Liver (tissue), 9 donors: ENCODE measurements around the gene LDLRAD3. TPM values are rescaled to one million over a fixed set of nuclear protein-coding genes. Genes with fewer than 3 reads are reported as not detected.

ENCODE experiments used
- DNase-seq: peaks from one replicate; pipeline ENCODE4 v3.0.0-alpha.2; 2017; ENCODE audit warnings: low spot score
- H3K27ac ChIP-seq, 2 donors: one replicate each; pipeline ENCODE4 v1.7.0; 2013; ENCODE audit warnings: inconsistent platforms in 2 of 2, low read length in 2 of 2, control low read depth in 1 of 2, low read depth in 1 of 2, mild to moderate bottlenecking in 1 of 2
- H3K27me3 ChIP-seq, 4 donors: one replicate each; pipeline versions ENCODE4 v1.6.1 to v1.7.0; 2013; ENCODE audit warnings: low read length in 3 of 4, inconsistent platforms in 1 of 4, mild to moderate bottlenecking in 1 of 4, moderate library complexity in 1 of 4; ENCODE audit not compliant: control insufficient read depth in 4 of 4, insufficient read depth in 4 of 4
- H3K36me3 ChIP-seq, 4 donors: one replicate each; pipeline versions ENCODE4 v1.6.1 to v1.7.0; 2013; ENCODE audit warnings: low read length in 3 of 4, mild to moderate bottlenecking in 3 of 4, low read depth in 1 of 4, moderate library complexity in 1 of 4; ENCODE audit not compliant: control insufficient read depth in 4 of 4, insufficient read depth in 3 of 4
- H3K4me1 ChIP-seq, 4 donors: one replicate each; pipeline versions ENCODE4 v1.6.1 to v1.7.0; 2013; ENCODE audit warnings: low read length in 3 of 4, mild to moderate bottlenecking in 3 of 4, moderate library complexity in 1 of 4; ENCODE audit not compliant: control insufficient read depth in 4 of 4, insufficient read depth in 4 of 4
- H3K4me3 ChIP-seq, 3 donors: one replicate each; pipeline versions ENCODE4 v1.6.1 to v1.7.0; 2013; ENCODE audit warnings: low read length in 3 of 3, control low read depth in 1 of 3, low read depth in 1 of 3, mild to moderate bottlenecking in 1 of 3
- H3K9ac ChIP-seq, 2 donors: one replicate each; pipeline ENCODE4 v1.7.0; 2013; ENCODE audit warnings: low read length in 2 of 2, mild to moderate bottlenecking in 2 of 2, moderate library complexity in 2 of 2, control low read depth in 1 of 2, low read depth in 1 of 2
- H3K9me3 ChIP-seq, 4 donors: one replicate each; pipeline versions ENCODE4 v1.6.1 to v1.7.0; 2013; ENCODE audit warnings: low read length in 3 of 4; ENCODE audit not compliant: control insufficient read depth in 4 of 4
- ATF3 ChIP-seq: IDR thresholded peaks from 2 replicates; pipeline ENCODE4 v1.6.1; 2016; ENCODE audit warnings: antibody characterized with exemption
- CTCF ChIP-seq: fragments of 150-350 bp; IDR thresholded peaks from 2 replicates; pipeline ENCODE4 v1.5.1; 2017; ENCODE audit warnings: improper control_type of control experiment, low read depth, low read length; ENCODE audit not compliant: missing input control
- EGR1 ChIP-seq, 2 donors: IDR thresholded peaks; 2 replicates each; pipeline ENCODE4 v1.6.1; 2016 to 2018; ENCODE audit warnings: antibody characterized with exemption in 2 of 2, low read depth in 2 of 2
- FOXA1 ChIP-seq: IDR thresholded peaks from 2 replicates; pipeline ENCODE4 v1.6.1; 2016; ENCODE audit warnings: antibody characterized with exemption
- HNF4A ChIP-seq, 2 donors: conservative IDR thresholded peaks; 2 replicates each; pipeline ENCODE4 v1.6.1; 2016; ENCODE audit warnings: antibody characterized with exemption in 2 of 2, mild to moderate bottlenecking in 2 of 2
- HNF4G ChIP-seq: IDR thresholded peaks from 2 replicates; pipeline ENCODE4 v1.6.1; 2016; ENCODE audit warnings: antibody characterized with exemption
- JUND ChIP-seq, 2 donors: IDR thresholded peaks; 2 replicates each; pipeline ENCODE4 v1.6.1; 2016; ENCODE audit warnings: antibody characterized with exemption in 2 of 2
- MAX ChIP-seq: IDR thresholded peaks from 2 replicates; pipeline ENCODE4 v1.6.1; 2016; ENCODE audit warnings: antibody characterized with exemption
- NR2F2 ChIP-seq: IDR thresholded peaks from 2 replicates; pipeline ENCODE4 v1.6.1; 2016; ENCODE audit warnings: antibody characterized with exemption
- RAD21 ChIP-seq, 2 donors: IDR thresholded peaks; 2 replicates each; pipeline ENCODE4 v1.6.1; 2016; ENCODE audit warnings: antibody characterized with exemption in 2 of 2, mild to moderate bottlenecking in 2 of 2
- REST ChIP-seq: IDR thresholded peaks from 2 replicates; pipeline ENCODE4 v1.6.1; 2016; ENCODE audit warnings: antibody characterized with exemption, mild to moderate bottlenecking
- SP1 ChIP-seq: IDR thresholded peaks from 2 replicates; pipeline ENCODE4 v1.6.1; 2018; ENCODE audit warnings: antibody characterized with exemption, mild to moderate bottlenecking
- TAF1 ChIP-seq: conservative IDR thresholded peaks from 2 replicates; pipeline ENCODE4 v1.6.1; 2016; ENCODE audit warnings: antibody characterized with exemption, mild to moderate bottlenecking
- YY1 ChIP-seq: IDR thresholded peaks from 2 replicates; pipeline ENCODE4 v1.6.1; 2016; ENCODE audit warnings: antibody characterized with exemption, mild to moderate bottlenecking
- ZBTB33 ChIP-seq: IDR thresholded peaks from 2 replicates; pipeline ENCODE4 v1.6.1; 2016; ENCODE audit warnings: antibody characterized with exemption
- WGBS: extraction: QIAGEN DNeasy Blood & Tissue Kit; methylation state at CpG from one replicate; pipeline ENCODE4 v1.1.7; 2013; 5-methylcytosine and 5-hydroxymethylcytosine counted together
- polyA plus RNA-seq, 2 donors: library from polyadenylated mRNA; stranded (reverse) in 1 of 2; unstranded in 1 of 2; fragments of 200-250 nt in 1 of 2; fragments of >200 nt in 1 of 2; fragmentation: Nextera tagmentation in 1 of 2; extraction: Ambion mirVana in 1 of 2; gene quantifications; one replicate each; pipeline versions ENCODE4 v1.2.1 to v1.2.3, GENCODE V29; 2013 to 2015
- total RNA-seq, 2 donors: library from RNA; depleted of rRNA; stranded (reverse); fragments of >200 nt; gene quantifications; one replicate each; pipeline ENCODE4 v1.2.3, GENCODE V29; 2014
- donor health status: healthy.
- donor health status: healthy.
- donor health status: healthy.
- donor health status: healthy.
- donor health status: healthy.

Gene LDLRAD3
- total and polyA plus RNA-seq, 4 donors, result 0.75 to 1.3 (median 0.93) TPM

GRCh38 chr11:36251823-36252222 lies 308.0 kb downstream of the LDLRAD3 start:
- Histone ChIP-seq H3K4me3 (no peak overlapping the region), H3K9me3 (peaks cover 0 to 4% (median 0%) of the 10 kb centered on the region in 4 donors), H3K9ac (no peak overlapping the region), H3K4me1 (no peaks in the 10 kb centered on the region), H3K36me3 (no peaks in the 10 kb centered on the region), H3K27me3 (no peaks in the 10 kb centered on the region), H3K27ac (no peak overlapping the region)
- no peak for DNase-seq
- TF ChIP-seq HNF4A (conservative IDR thresholded peaks at IDR 0.05), result no peak
- TF ChIP-seq REST, result no peak
- TF ChIP-seq EGR1 (IDR thresholded peaks at IDR 0.05; ENCODE audit: low read depth in 2 of 2), result no peak
- TF ChIP-seq NR2F2, result no peak
- no peak for TF ChIP-seq HNF4G
- no peak for TF ChIP-seq MAX
- TF ChIP-seq FOXA1, result no peak
- TF ChIP-seq RAD21 (IDR thresholded peaks at IDR 0.05), result no peak
- no peak for TF ChIP-seq SP1
- TF ChIP-seq ZBTB33, result no peak
- no peak for TF ChIP-seq JUND (IDR thresholded peaks at IDR 0.05)
- 70% methylated on average over 2 of the region's 2 CpGs for WGBS

GRCh38 chr11:36253238-36253637 lies 309.4 kb downstream of the LDLRAD3 start:
- Histone ChIP-seq H3K4me1 (no peaks in the 10 kb centered on the region), H3K9ac (no peak overlapping the region), H3K27ac (no peak overlapping the region), H3K27me3 (no peaks in the 10 kb centered on the region), H3K4me3 (no peak overlapping the region), H3K9me3 (peaks cover 0 to 4% (median 0%) of the 10 kb centered on the region in 4 donors), H3K36me3 (no peaks in the 10 kb centered on the region)
- no peak for DNase-seq
- WGBS, result 55% methylated on average over 5 of the region's 5 CpGs
- TF ChIP-seq JUND (IDR thresholded peaks at IDR 0.05) (no peak), ATF3 (no peak), CTCF (no peak), REST (no peak), TAF1 (no peak), NR2F2 (no peak), YY1 (no peak)
